Neutrophil (primary cell): ENCODE results near the gene NCK2.
A peak's percentile ranks its signal among the peaks of the same experiment; 100 is the strongest.

ENCODE experiments used
- H3K27ac ChIP-seq: fragments of 200-600 bp; sonication (generic); 2 replicates; pipeline ENCODE4 v1.5.1; 2016; ENCODE audit warnings: mild to moderate bottlenecking, moderate library complexity
- H3K27me3 ChIP-seq: fragments of 200-600 bp; sonication (generic); 2 replicates; pipeline ENCODE4 v1.6.0; 2016; ENCODE audit warnings: mild to moderate bottlenecking
- H3K36me3 ChIP-seq: fragments of 200-600 bp; sonication (generic); 2 replicates; pipeline ENCODE4 v1.5.1; 2017
- H3K4me1 ChIP-seq, 2 experiments: fragments of 200-600 bp in 1 of 2; sonication (generic) in 1 of 2; 1 replicate in 1 of 2; 2 replicates in 1 of 2; pipeline versions ENCODE4 v1.5.1 to v1.6.1; 2013 to 2016; ENCODE audit warnings: low read depth in 1 of 2, low read length in 1 of 2, mild to moderate bottlenecking in 1 of 2, moderate library complexity in 1 of 2; ENCODE audit not compliant: control insufficient read depth in 1 of 2, insufficient read depth in 1 of 2
- H3K4me3 ChIP-seq, 2 experiments: fragments of 200-600 bp in 1 of 2; sonication (generic) in 1 of 2; 1 replicate in 1 of 2; 2 replicates in 1 of 2; pipeline ENCODE4 v1.5.1; 2013 to 2016; ENCODE audit warnings: low read depth in 1 of 2, low read length in 1 of 2, mild to moderate bottlenecking in 1 of 2, moderate library complexity in 1 of 2
- H3K9me3 ChIP-seq: fragments of 200-600 bp; sonication (generic); 2 replicates; pipeline ENCODE4 v1.5.1; 2016
- CTCF ChIP-seq: fragments of 200-600 bp; sonication (generic); IDR thresholded peaks from 2 replicates; pipeline ENCODE4 v1.5.1; 2016; ENCODE audit warnings: antibody characterized with exemption

NCK2 gene

GRCh38 chr2:105856581-105856980, 111.9 kb downstream of the NCK2 start:
- Histone ChIP-seq H3K4me3 (no peak overlapping the region), H3K27me3 (no peaks in the 10 kb centered on the region), H3K27ac (peak overlapping the region; percentile 28), H3K36me3 (peaks cover 23% of the 10 kb centered on the region), H3K9me3 (no peaks in the 10 kb centered on the region), H3K4me1 (peaks cover 28 to 37% of the 10 kb centered on the region in 2 experiments)
- TF ChIP-seq CTCF = no peak

- no peak overlapping the region for H3K4me3 ChIP-seq
- H3K27me3 ChIP-seq = no peaks in the 10 kb centered on the region
- peaks cover 23% of the 10 kb centered on the region for H3K36me3 ChIP-seq
- H3K9me3 ChIP-seq = no peaks in the 10 kb centered on the region
- H3K4me1 ChIP-seq = peaks cover 22 to 31% of the 10 kb centered on the region in 2 experiments
- TF ChIP-seq CTCF = no peak
- H3K27ac ChIP-seq = no peak overlapping the region
These were observed 112.5 kb downstream of the NCK2 start for GRCh38 chr2:105857076-105857740.

GRCh38 chr2:105858868-105859693, 114.4 kb downstream of the NCK2 start:
- Histone ChIP-seq H3K4me1 (peaks cover 3 to 12% of the 10 kb centered on the region in 2 experiments), H3K4me3 (no peak overlapping the region), H3K27ac (peak overlapping the region; percentile 39), H3K36me3 (peaks cover 25% of the 10 kb centered on the region), H3K9me3 (no peaks in the 10 kb centered on the region), H3K27me3 (no peaks in the 10 kb centered on the region)
- TF ChIP-seq CTCF = no peak

GRCh38 chr2:105859694-105859951, 114.9 kb downstream of the NCK2 start:
- Histone ChIP-seq H3K27me3 (no peaks in the 10 kb centered on the region), H3K9me3 (no peaks in the 10 kb centered on the region), H3K4me1 (peaks cover 0 to 7% of the 10 kb centered on the region in 2 experiments), H3K4me3 (no peak overlapping the region), H3K27ac (peak overlapping the region; percentile 39), H3K36me3 (peaks cover 28% of the 10 kb centered on the region)
- TF ChIP-seq CTCF = no peak

- Histone ChIP-seq H3K9me3 (no peaks in the 10 kb centered on the region), H3K36me3 (peaks cover 20% of the 10 kb centered on the region), H3K4me1 (peaks cover 0 to 3% of the 10 kb centered on the region in 2 experiments), H3K4me3 (no peak overlapping the region), H3K27me3 (no peaks in the 10 kb centered on the region), H3K27ac (no peak overlapping the region)
- no peak for TF ChIP-seq CTCF
These were observed 115.9 kb downstream of the NCK2 start for GRCh38 chr2:105860567-105860966.
